Mesendoderm (in vitro differentiated cells): ENCODE data around the gene SGPL1.

Experiments used
- DNase-seq: peaks from one replicate; pipeline ENCODE4 v3.0.0; 2013
- H2AK5ac ChIP-seq: 2 replicates; pipeline ENCODE4 v1.6.1; 2013; ENCODE audit warnings: low read length, inconsistent platforms
- H2BK120ac ChIP-seq: 2 replicates; pipeline ENCODE4 v1.6.1; 2013; ENCODE audit warnings: low read depth, mild to moderate bottlenecking, low read length, moderate library complexity, mixed read lengths
- H2BK15ac ChIP-seq: replicated peaks from 2 replicates; pipeline ENCODE4 v1.6.1; 2013; ENCODE audit warnings: low read depth, mild to moderate bottlenecking, moderate library complexity
- H2BK5ac ChIP-seq: 2 replicates; pipeline ENCODE4 v1.6.1; 2013; ENCODE audit warnings: low read length, inconsistent platforms
- H3K18ac ChIP-seq: 2 replicates; pipeline ENCODE4 v1.6.1; 2013; ENCODE audit warnings: mild to moderate bottlenecking, low read length, mixed read lengths
- H3K23ac ChIP-seq: one replicate; pipeline ENCODE4 v1.6.1; 2013; ENCODE audit warnings: low read length
- H3K27ac ChIP-seq: 2 replicates; pipeline ENCODE4 v1.5.1; 2013; ENCODE audit warnings: low read depth, mild to moderate bottlenecking, inconsistent platforms, low read length, moderate library complexity
- H3K27me3 ChIP-seq: 2 replicates; pipeline ENCODE4 v1.6.1; 2013; ENCODE audit warnings: low read length, control low read depth, mild to moderate bottlenecking, inconsistent platforms; ENCODE audit not compliant: insufficient read depth, poor library complexity
- H3K36me3 ChIP-seq: 2 replicates; pipeline ENCODE4 v1.6.1; 2013; ENCODE audit warnings: low read length, inconsistent platforms; ENCODE audit not compliant: control insufficient read depth, insufficient read depth
- H3K4ac ChIP-seq: one replicate; pipeline ENCODE4 v1.6.1; 2013; ENCODE audit warnings: low read depth, mild to moderate bottlenecking, low read length, moderate library complexity
- H3K4me1 ChIP-seq: 2 replicates; pipeline ENCODE4 v1.6.1; 2013; ENCODE audit warnings: low read depth, low read length, inconsistent platforms; ENCODE audit not compliant: control insufficient read depth
- H3K4me2 ChIP-seq: 2 replicates; pipeline ENCODE4 v1.6.1; 2013; ENCODE audit warnings: low read length
- H3K4me3 ChIP-seq: 2 replicates; pipeline ENCODE4 v1.5.1; 2013; ENCODE audit warnings: mild to moderate bottlenecking, low read length
- H3K56ac ChIP-seq: one replicate; pipeline ENCODE4 v1.6.1; 2013; ENCODE audit warnings: low read length
- H3K79me1 ChIP-seq: 2 replicates; pipeline ENCODE4 v1.6.1; 2013; ENCODE audit warnings: low read length, inconsistent platforms
- H3K79me2 ChIP-seq: 2 replicates; pipeline ENCODE4 v1.6.1; 2013; ENCODE audit warnings: mild to moderate bottlenecking, low read length; ENCODE audit not compliant: control insufficient read depth, insufficient read depth
- H3K9ac ChIP-seq: 2 replicates; pipeline ENCODE4 v1.6.1; 2013; ENCODE audit warnings: low read length, inconsistent platforms
- H4K5ac ChIP-seq: one replicate; pipeline ENCODE4 v1.6.1; 2013; ENCODE audit warnings: low read length
- H4K8ac ChIP-seq: one replicate; pipeline ENCODE4 v1.6.1; 2013; ENCODE audit warnings: low read depth, mild to moderate bottlenecking, control low read depth, low read length, moderate library complexity
- WGBS: extraction: QIAGEN DNeasy Blood & Tissue Kit; methylation state at CpG from one replicate; pipeline ENCODE4 v1.1.7; 2013; ENCODE audit warnings: low lambda C conversion rate, missing lambda C conversion rate; ENCODE audit not compliant: insufficient coverage; ENCODE audit errors: extremely low coverage; 5-methylcytosine and 5-hydroxymethylcytosine counted together

The SGPL1 gene

GRCh38 chr10:70910486-70911341 is 95.0 kb downstream of the SGPL1 start:
- Histone ChIP-seq H3K27me3 (no peaks in the 10 kb centered on the region), H3K18ac (no peak overlapping the region), H2BK5ac (no peak overlapping the region), H2BK120ac (no peak overlapping the region), H4K8ac (no peak overlapping the region), H3K9ac (no peak overlapping the region), H2BK15ac (no peak overlapping the region), H4K5ac (no peak overlapping the region), H3K27ac (no peak overlapping the region), H3K79me2 (no peaks in the 10 kb centered on the region), H3K4ac (no peak overlapping the region), H3K79me1 (no peaks in the 10 kb centered on the region), H3K4me2 (no peak overlapping the region), H3K56ac (no peak overlapping the region), H3K36me3 (no peaks in the 10 kb centered on the region), H2AK5ac (no peak overlapping the region), H3K4me1 (no peaks in the 10 kb centered on the region), H3K4me3 (no peak overlapping the region), H3K23ac (no peak overlapping the region)
- DNase-seq, result no peak
- WGBS, result no CpG with 5 or more reads among the region's 16 CpGs

GRCh38 chr10:70911386-70911785 is 95.6 kb downstream of the SGPL1 start:
- H3K9ac ChIP-seq, result no peak overlapping the region
- no peak overlapping the region for H2BK15ac ChIP-seq
- H3K36me3 ChIP-seq, result no peaks in the 10 kb centered on the region
- H3K4me1 ChIP-seq, result no peaks in the 10 kb centered on the region
- H3K79me1 ChIP-seq, result no peaks in the 10 kb centered on the region
- DNase-seq, result no peak
- no peak overlapping the region for H3K18ac ChIP-seq
- H4K5ac ChIP-seq, result no peak overlapping the region
- H3K27me3 ChIP-seq, result no peaks in the 10 kb centered on the region
- H3K23ac ChIP-seq, result no peak overlapping the region
- H3K79me2 ChIP-seq, result no peaks in the 10 kb centered on the region
- H2BK5ac ChIP-seq, result no peak overlapping the region
- H4K8ac ChIP-seq, result no peak overlapping the region
- H3K4me2 ChIP-seq, result no peak overlapping the region
- H3K27ac ChIP-seq, result no peak overlapping the region
- no CpG with 5 or more reads among the region's 4 CpGs for WGBS
- H3K4ac ChIP-seq, result no peak overlapping the region
- H2AK5ac ChIP-seq, result no peak overlapping the region
- no peak overlapping the region for H2BK120ac ChIP-seq
- no peak overlapping the region for H3K56ac ChIP-seq
- H3K4me3 ChIP-seq, result no peak overlapping the region

GRCh38 chr10:70912556-70912955 is 96.8 kb downstream of the SGPL1 start:
- H3K4me2 ChIP-seq, result no peak overlapping the region
- no peak overlapping the region for H3K4ac ChIP-seq
- no peak overlapping the region for H3K23ac ChIP-seq
- no peak overlapping the region for H4K5ac ChIP-seq
- H2BK5ac ChIP-seq, result no peak overlapping the region
- no peak overlapping the region for H2BK120ac ChIP-seq
- H2BK15ac ChIP-seq, result no peak overlapping the region
- H3K79me1 ChIP-seq, result no peaks in the 10 kb centered on the region
- H3K27me3 ChIP-seq, result no peaks in the 10 kb centered on the region
- H3K4me1 ChIP-seq, result no peaks in the 10 kb centered on the region
- WGBS, result no CpG with 5 or more reads among the region's 5 CpGs
- H3K79me2 ChIP-seq, result no peaks in the 10 kb centered on the region
- no peak overlapping the region for H3K56ac ChIP-seq
- no peak overlapping the region for H2AK5ac ChIP-seq
- no peak overlapping the region for H3K18ac ChIP-seq
- DNase-seq, result no peak
- H3K36me3 ChIP-seq, result no peaks in the 10 kb centered on the region
- no peak overlapping the region for H3K4me3 ChIP-seq
- no peak overlapping the region for H3K27ac ChIP-seq
- no peak overlapping the region for H4K8ac ChIP-seq
- H3K9ac ChIP-seq, result no peak overlapping the region

- H3K9ac ChIP-seq, result no peak overlapping the region
- H3K4me2 ChIP-seq, result no peak overlapping the region
- no peaks in the 10 kb centered on the region for H3K79me1 ChIP-seq
- H2BK120ac ChIP-seq, result no peak overlapping the region
- H4K5ac ChIP-seq, result no peak overlapping the region
- H3K4ac ChIP-seq, result no peak overlapping the region
- H3K4me3 ChIP-seq, result no peak overlapping the region
- no CpG with 5 or more reads among the region's 6 CpGs for WGBS
- no peaks in the 10 kb centered on the region for H3K79me2 ChIP-seq
- H3K56ac ChIP-seq, result no peak overlapping the region
- H2AK5ac ChIP-seq, result no peak overlapping the region
- no peak for DNase-seq
- H2BK15ac ChIP-seq, result no peak overlapping the region
- no peak overlapping the region for H3K27ac ChIP-seq
- no peaks in the 10 kb centered on the region for H3K4me1 ChIP-seq
- no peak overlapping the region for H2BK5ac ChIP-seq
- no peaks in the 10 kb centered on the region for H3K36me3 ChIP-seq
- H3K18ac ChIP-seq, result no peak overlapping the region
- no peak overlapping the region for H3K23ac ChIP-seq
- H3K27me3 ChIP-seq, result no peaks in the 10 kb centered on the region
- no peak overlapping the region for H4K8ac ChIP-seq
Observed at GRCh38 chr10:70913191-70913892, 97.6 kb downstream of the SGPL1 start.

- Histone ChIP-seq H2BK5ac (no peak overlapping the region), H3K79me1 (no peaks in the 10 kb centered on the region), H3K4me1 (no peaks in the 10 kb centered on the region), H3K23ac (no peak overlapping the region), H3K18ac (no peak overlapping the region), H3K36me3 (no peaks in the 10 kb centered on the region), H3K9ac (no peak overlapping the region), H2BK15ac (no peak overlapping the region), H3K27me3 (no peaks in the 10 kb centered on the region), H3K4me2 (no peak overlapping the region), H2BK120ac (no peak overlapping the region), H3K56ac (no peak overlapping the region), H3K4me3 (no peak overlapping the region), H2AK5ac (no peak overlapping the region), H4K5ac (no peak overlapping the region), H3K27ac (no peak overlapping the region), H3K4ac (no peak overlapping the region), H4K8ac (no peak overlapping the region), H3K79me2 (no peaks in the 10 kb centered on the region)
- DNase-seq, result no peak
- no CpG with 5 or more reads among the region's 3 CpGs for WGBS
Observed at GRCh38 chr10:70913893-70914240, 98.1 kb downstream of the SGPL1 start.
